PC-9 (cell line): ENCODE data around the gene INAFM2.

ENCODE experiments used
- CTCF ChIP-seq: fragments of 200-600 bp; sonication (generic); conservative IDR thresholded peaks from 2 replicates; pipeline ENCODE4 v1.6.1; 2017; ENCODE audit warnings: mixed run types, antibody characterized with exemption, mild to moderate bottlenecking, moderate library complexity
- EZH2 ChIP-seq: fragments of 200-600 bp; sonication (generic); IDR thresholded peaks from 2 replicates; pipeline ENCODE4 v1.8.0; 2017; ENCODE audit warnings: antibody characterized with exemption, low read depth

- TF ChIP-seq CTCF = no peak
- no peak for TF ChIP-seq EZH2
Measured at GRCh38 chr15:40346579-40347558, 23.4 kb downstream of the INAFM2 start.
